ENCODE results near the gene EHD4.

The EHD4 gene

DNA sequence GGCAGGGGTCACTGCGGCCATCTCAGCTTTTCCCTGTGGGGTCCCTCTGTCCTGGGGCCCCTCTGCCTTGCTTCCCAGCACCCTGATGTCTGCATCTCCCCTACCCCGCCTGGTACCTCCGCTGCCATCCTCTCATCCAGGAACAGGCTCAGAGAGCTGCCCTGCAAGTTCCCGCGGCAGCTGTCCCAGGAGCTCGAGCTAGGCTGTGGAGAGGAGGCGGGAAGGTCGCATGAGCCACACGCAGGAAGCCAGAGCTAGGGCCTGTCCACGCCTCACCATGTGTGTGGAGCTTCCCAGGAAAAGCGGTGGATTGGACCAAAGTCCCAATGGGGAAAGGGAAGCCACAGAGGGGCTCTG, 121.2 kb downstream of the EHD4 start:
- H3K4me3 ChIP-seq (ENCODE audit: low read depth, low read length), result no peak overlapping the region
- no peak overlapping the region for H3K9ac ChIP-seq (ENCODE audit: low read depth, low read length)
- no peaks in the 10 kb centered on the region for H3K27me3 ChIP-seq (ENCODE audit: control insufficient read depth, insufficient read depth, low read length)
- no peaks in the 10 kb centered on the region for H3K9me3 ChIP-seq (ENCODE audit: control insufficient read depth, insufficient read depth, low read length)
- no peaks in the 10 kb centered on the region for H3K4me1 ChIP-seq (ENCODE audit: control insufficient read depth, insufficient read depth, low read length)
- H3K36me3 ChIP-seq (ENCODE audit: control insufficient read depth, insufficient read depth, low read length), result peaks cover 21% of the 10 kb centered on the region

- Histone ChIP-seq H3K36me3 (ENCODE audit: control insufficient read depth, insufficient read depth, low read length) (peaks cover 21% of the 10 kb centered on the region), H3K4me1 (ENCODE audit: control insufficient read depth, insufficient read depth, low read length) (no peaks in the 10 kb centered on the region), H3K4me3 (ENCODE audit: low read depth, low read length) (no peak overlapping the region), H3K9ac (ENCODE audit: low read depth, low read length) (no peak overlapping the region), H3K27me3 (ENCODE audit: control insufficient read depth, insufficient read depth, low read length) (no peaks in the 10 kb centered on the region), H3K9me3 (ENCODE audit: control insufficient read depth, insufficient read depth, low read length) (no peaks in the 10 kb centered on the region)
These were observed 121.7 kb downstream of the EHD4 start for GRCh38 chr15:41850482-41851166.

GRCh38 chr15:41849861-41850260, 122.5 kb downstream of the EHD4 start:
- Histone ChIP-seq H3K9me3 (ENCODE audit: control insufficient read depth, insufficient read depth, low read length) (no peaks in the 10 kb centered on the region), H3K27me3 (ENCODE audit: control insufficient read depth, insufficient read depth, low read length) (no peaks in the 10 kb centered on the region), H3K9ac (ENCODE audit: low read depth, low read length) (peak overlapping the region; percentile 24), H3K4me1 (ENCODE audit: control insufficient read depth, insufficient read depth, low read length) (no peaks in the 10 kb centered on the region), H3K36me3 (ENCODE audit: control insufficient read depth, insufficient read depth, low read length) (peaks cover 21% of the 10 kb centered on the region), H3K4me3 (ENCODE audit: low read depth, low read length) (no peak overlapping the region)

DNA sequence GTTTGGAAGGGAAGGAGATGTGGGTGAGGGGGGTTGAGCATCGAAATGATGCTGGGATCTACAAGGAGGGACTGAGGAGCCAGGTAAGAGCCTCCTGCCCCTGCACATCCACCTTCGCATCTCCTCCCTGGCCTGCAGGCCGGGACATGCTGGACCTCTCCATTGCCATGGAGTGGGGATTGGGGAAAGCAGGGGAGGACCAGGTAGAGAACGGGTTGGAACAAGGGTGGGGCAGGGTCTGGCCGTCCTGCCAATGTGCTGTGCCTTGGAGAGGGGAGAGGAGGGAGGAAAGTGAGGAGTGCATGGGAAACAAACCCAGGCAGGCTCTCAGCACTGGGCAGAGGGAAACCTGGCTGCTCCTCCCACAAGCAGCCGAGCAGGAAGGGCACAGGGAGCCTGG, 123.2 kb downstream of the EHD4 start:
- Histone ChIP-seq H3K9ac (ENCODE audit: low read depth, low read length) (no peak overlapping the region), H3K27me3 (ENCODE audit: control insufficient read depth, insufficient read depth, low read length) (no peaks in the 10 kb centered on the region), H3K9me3 (ENCODE audit: control insufficient read depth, insufficient read depth, low read length) (no peaks in the 10 kb centered on the region), H3K4me1 (ENCODE audit: control insufficient read depth, insufficient read depth, low read length) (no peaks in the 10 kb centered on the region), H3K4me3 (ENCODE audit: low read depth, low read length) (no peak overlapping the region), H3K36me3 (ENCODE audit: control insufficient read depth, insufficient read depth, low read length) (peaks cover 21% of the 10 kb centered on the region)

DNA sequence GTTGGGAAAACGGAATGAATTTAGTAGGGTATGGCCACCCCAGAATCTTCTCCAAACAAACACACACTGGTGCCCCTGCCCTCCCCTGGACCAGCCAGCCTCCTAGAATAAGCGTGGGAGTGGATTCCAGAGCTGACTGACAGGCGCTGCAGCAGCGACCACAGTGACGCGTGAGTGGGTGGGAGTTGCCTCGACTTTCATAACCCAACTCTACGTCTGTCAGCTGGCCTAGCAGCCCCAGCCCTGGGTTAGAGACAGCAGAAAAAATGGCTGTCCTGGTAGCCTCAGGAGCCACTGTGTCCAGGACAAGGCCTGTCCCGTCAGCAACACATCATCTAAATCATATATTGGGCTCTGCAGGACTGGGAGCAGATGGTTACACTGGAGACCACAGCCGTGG, 123.7 kb downstream of the EHD4 start:
- no peak overlapping the region for H3K9ac ChIP-seq (ENCODE audit: low read depth, low read length)

DNA sequence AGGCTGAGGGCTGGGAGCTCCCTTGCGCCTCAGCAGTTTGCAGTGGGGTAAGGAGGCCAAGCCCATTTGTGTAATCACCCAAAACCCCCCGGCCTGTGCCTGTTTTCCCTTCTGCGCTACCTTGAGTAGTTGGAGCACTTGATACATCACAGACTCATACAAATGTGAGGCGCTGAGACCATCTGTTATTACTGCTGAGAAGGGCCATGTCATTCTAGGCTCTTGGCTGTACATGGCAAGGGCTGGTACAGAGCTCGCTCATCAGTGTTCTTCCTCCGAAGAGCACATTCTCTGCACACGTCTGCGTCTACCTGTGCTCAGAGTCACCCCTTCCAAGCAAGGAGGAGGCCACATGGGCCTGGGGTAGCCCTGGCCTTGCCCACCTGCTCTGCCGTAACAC, 124.4 kb downstream of the EHD4 start:
- Histone ChIP-seq H3K36me3 (ENCODE audit: control insufficient read depth, insufficient read depth, low read length) (peaks cover 21% of the 10 kb centered on the region), H3K9me3 (ENCODE audit: control insufficient read depth, insufficient read depth, low read length) (no peaks in the 10 kb centered on the region), H3K9ac (ENCODE audit: low read depth, low read length) (no peak overlapping the region), H3K4me3 (ENCODE audit: low read depth, low read length) (no peak overlapping the region), H3K4me1 (ENCODE audit: control insufficient read depth, insufficient read depth, low read length) (no peaks in the 10 kb centered on the region), H3K27me3 (ENCODE audit: control insufficient read depth, insufficient read depth, low read length) (no peaks in the 10 kb centered on the region)

More for the DNA sequence above, 123.7 kb downstream of the EHD4 start:
- no peak overlapping the region for H3K4me3 ChIP-seq (ENCODE audit: low read depth, low read length)
- no peaks in the 10 kb centered on the region for H3K27me3 ChIP-seq (ENCODE audit: control insufficient read depth, insufficient read depth, low read length)
- peaks cover 21% of the 10 kb centered on the region for H3K36me3 ChIP-seq (ENCODE audit: control insufficient read depth, insufficient read depth, low read length)
- H3K9me3 ChIP-seq (ENCODE audit: control insufficient read depth, insufficient read depth, low read length), result no peaks in the 10 kb centered on the region
- H3K4me1 ChIP-seq (ENCODE audit: control insufficient read depth, insufficient read depth, low read length), result no peaks in the 10 kb centered on the region

DNA sequence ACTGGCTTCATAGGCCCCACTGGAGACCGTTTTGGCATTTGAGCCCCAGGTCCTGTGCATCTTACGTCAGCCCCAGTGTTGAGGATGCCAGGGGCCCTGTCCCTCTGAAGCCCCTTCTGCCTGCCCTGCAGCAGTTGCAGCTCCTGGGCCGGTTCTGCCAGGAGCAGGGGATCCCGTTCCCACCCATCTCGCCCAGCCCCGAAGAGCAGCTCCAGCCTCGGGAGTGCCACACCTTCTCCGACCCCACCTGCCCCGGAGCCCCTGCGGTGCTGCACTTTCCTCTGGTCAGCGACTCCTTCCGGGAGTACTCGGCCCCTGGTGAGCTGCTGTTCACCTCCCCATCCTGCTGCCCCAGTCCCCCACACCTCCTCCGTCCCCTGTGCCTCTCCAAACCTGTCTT, 125.2 kb downstream of the EHD4 start:
- H3K9ac ChIP-seq (ENCODE audit: low read depth, low read length), result no peak overlapping the region

More for the DNA sequence above, 125.2 kb downstream of the EHD4 start:
- H3K27me3 ChIP-seq (ENCODE audit: control insufficient read depth, insufficient read depth, low read length), result no peaks in the 10 kb centered on the region
- H3K9me3 ChIP-seq (ENCODE audit: control insufficient read depth, insufficient read depth, low read length), result no peaks in the 10 kb centered on the region
- H3K4me3 ChIP-seq (ENCODE audit: low read depth, low read length), result no peak overlapping the region
- H3K36me3 ChIP-seq (ENCODE audit: control insufficient read depth, insufficient read depth, low read length), result peaks cover 23% of the 10 kb centered on the region
- H3K4me1 ChIP-seq (ENCODE audit: control insufficient read depth, insufficient read depth, low read length), result no peaks in the 10 kb centered on the region
